HG02571 (cell line): ENCODE measurements around the gene RSU1.
"Not testable (repeated sequence)": the region's sequence is repeated elsewhere in the genome, so short reads cannot be mapped to it uniquely, and the experiment has no call there.

Source experiments
- ATAC-seq: cut with Tn5 transposase; IDR thresholded peaks from one replicate; pipeline ENCODE4 v1.9.1; 2021; ENCODE audit warnings: mild to moderate bottlenecking, moderate library complexity; ENCODE audit not compliant: unreplicated experiment

The RSU1 gene

DNA sequence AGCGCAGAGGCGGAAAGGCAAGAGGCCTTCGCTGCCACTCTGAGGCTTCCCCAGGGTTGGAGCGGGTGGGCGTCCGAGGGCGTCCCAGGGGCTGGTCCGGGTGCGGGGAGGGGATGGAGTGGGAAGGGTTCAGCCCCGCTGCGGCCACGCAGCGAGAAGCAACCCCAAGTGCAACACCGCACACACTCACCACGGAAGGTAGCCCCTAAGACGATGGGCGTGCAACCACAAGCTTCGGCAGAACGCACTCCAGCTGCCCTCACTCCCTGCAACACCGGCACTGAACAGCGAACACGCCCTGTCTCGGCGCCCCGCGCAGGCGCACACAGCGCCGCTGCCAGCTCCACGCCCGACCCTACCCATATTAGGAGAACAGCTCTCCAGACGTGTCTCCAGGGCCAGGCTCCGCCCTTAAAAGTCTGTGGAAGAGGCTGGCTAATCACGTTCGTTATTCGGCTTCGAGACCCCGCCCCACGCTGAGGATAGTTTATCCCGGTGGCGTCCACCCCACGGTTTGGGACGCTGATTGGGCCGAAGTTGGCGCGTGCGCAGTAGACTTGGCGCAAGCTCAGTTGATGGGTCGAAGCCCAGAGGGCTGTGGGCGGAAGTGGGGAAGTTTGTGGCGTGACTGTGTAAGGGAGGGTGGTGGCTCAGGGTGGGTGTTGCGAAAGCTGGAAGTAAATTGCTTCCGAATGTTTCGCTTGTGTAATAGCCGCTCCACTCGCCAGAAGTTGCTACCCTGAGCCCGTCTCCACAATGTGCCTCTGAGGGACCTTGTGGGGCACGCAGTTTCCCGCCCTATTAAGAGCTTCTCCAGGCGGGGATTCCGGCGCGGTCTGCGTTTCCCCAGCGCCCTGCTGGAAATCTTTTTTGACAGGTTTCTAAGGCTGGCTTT is at the start of gene RSU1:
Gene RSU1, minus strand, starts transcription at position 300 of the 895 bp plus-strand sequence. CDS start 343 bp downstream, outside the sequence.
- peak; percentile 99 for ATAC-seq

DNA sequence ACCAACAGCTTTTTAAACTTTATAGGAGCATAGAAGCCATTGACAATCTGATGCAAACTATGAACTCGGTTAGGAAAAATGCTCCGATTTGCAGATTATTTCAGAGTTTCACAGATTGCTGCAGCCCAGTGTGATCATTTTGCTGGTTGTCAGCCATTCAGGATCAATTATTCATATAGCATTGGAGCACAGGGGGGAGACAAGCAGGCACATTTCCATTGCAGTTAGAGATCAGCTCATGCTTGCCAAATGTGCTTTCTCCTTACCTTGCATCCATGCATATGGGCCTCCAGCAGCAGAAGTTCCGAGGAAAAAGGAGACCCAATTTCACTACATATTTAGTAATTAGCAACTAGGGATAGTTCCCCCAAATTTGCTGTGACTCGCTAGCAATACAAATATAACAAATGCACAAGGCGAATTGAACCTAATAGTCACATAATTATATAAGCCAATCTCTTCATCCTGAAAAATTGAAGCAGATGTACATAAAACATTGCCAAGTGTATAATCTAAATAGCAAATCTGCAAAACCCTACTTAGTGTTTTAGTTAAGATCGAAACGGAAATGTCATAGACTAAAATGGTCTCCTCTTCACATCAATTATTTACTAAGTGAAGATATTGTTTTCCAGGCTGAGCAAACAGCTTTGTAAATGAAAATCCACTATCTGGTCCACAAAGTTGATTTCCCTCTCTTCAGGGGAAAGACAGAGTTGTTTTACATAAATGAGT is 49.5 kb upstream of the RSU1 start:
- no peak for ATAC-seq

DNA sequence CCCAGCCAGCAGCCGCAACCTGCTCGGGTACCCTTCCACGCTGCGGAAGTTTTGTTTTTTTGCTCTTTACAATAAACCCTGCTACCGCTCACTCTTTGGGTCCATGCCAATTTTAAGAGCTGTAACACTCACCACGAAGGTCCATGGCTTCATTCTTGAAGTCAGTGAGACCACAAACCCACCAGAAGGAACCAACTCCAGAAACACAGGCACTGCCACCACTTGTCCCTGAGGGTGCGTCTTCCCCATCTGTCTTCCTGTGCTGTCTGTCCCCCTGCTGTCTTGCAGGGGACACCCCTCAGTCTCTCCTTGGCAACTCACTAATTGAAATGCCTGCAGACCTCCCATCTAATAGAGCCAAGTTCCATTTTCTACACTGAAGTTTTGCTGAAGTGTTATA is 48.5 kb upstream of the RSU1 start:
- no peak for ATAC-seq

GRCh38 chr10:16863766-16864165 is 46.5 kb upstream of the RSU1 start:
- no peak for ATAC-seq

DNA sequence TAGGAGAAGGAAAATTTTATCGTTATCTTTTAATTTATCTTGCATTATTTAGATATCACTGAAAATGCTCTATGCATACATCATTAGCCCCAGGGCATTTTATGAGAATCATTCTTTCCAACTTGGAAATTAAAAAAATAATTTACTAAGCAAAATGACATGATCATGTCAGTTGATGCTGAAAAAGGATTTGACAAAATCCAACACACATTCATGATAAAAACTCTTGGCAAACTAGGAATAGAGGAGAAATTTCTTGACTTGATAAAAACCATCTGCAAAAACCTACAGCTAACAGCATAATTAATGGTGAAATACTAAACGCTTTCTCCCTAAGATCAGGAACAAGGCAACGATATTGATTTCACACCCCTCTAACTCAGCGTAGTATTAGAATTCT is 40.2 kb upstream of the RSU1 start:
- ATAC-seq: no peak

- ATAC-seq: no peak
These were observed 39.3 kb upstream of the RSU1 start for GRCh38 chr10:16856567-16856966.

GRCh38 chr10:16856092-16856491 is 38.9 kb upstream of the RSU1 start:
- no peak for ATAC-seq

- no peak for ATAC-seq
These were observed 37.4 kb upstream of the RSU1 start for GRCh38 chr10:16854623-16855022.

DNA sequence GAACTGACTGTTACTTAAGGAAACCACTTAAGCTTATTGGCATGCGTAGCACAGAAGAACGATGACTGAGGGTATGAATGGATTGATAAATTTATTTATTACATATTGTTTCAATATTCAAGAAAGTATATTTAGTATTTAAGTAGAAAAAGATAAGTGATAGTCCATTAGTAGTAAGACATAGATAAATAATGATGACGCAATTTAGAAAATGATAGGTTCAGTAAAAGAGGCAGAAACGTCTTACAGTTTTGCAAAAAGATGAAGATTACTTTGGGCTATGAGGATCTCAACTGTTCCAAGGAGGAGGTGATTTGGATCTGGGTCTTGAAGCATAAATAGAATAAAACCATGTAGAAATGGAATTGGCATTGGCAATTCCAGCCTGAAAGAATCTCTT is 36.6 kb upstream of the RSU1 start:
- no peak for ATAC-seq

DNA sequence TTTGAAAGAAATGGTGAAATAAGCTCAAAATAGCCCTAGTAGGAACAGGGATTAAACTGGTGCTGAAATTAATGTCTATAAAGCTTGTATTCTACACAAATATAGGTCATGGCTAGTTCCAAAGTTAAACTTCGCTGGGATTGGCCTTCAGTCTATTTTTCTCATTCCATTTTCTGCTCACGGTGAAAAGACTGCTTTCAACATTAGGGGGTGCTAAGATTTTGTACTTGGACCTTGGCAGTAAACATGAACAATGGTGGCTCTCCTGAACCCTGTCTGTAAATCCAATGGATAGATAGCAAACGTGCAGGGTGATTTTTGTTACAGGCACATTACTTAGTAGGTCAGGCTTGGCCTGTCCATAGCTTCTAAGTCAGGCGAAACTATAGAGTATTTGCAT is 36.0 kb upstream of the RSU1 start:
- no peak for ATAC-seq

GRCh38 chr10:16852624-16853023 is 35.4 kb upstream of the RSU1 start:
- ATAC-seq: no peak

GRCh38 chr10:16848562-16849154 is 31.4 kb upstream of the RSU1 start:
- no peak for ATAC-seq

- ATAC-seq: no peak
These were observed 30.4 kb upstream of the RSU1 start for GRCh38 chr10:16847644-16848043.

GRCh38 chr10:16845248-16845647 is 28.0 kb upstream of the RSU1 start:
- no peak for ATAC-seq

GRCh38 chr10:16843252-16843870 is 26.1 kb upstream of the RSU1 start:
- no peak for ATAC-seq

- no peak for ATAC-seq
These were observed 18.0 kb upstream of the RSU1 start for GRCh38 chr10:16835228-16835627.

DNA sequence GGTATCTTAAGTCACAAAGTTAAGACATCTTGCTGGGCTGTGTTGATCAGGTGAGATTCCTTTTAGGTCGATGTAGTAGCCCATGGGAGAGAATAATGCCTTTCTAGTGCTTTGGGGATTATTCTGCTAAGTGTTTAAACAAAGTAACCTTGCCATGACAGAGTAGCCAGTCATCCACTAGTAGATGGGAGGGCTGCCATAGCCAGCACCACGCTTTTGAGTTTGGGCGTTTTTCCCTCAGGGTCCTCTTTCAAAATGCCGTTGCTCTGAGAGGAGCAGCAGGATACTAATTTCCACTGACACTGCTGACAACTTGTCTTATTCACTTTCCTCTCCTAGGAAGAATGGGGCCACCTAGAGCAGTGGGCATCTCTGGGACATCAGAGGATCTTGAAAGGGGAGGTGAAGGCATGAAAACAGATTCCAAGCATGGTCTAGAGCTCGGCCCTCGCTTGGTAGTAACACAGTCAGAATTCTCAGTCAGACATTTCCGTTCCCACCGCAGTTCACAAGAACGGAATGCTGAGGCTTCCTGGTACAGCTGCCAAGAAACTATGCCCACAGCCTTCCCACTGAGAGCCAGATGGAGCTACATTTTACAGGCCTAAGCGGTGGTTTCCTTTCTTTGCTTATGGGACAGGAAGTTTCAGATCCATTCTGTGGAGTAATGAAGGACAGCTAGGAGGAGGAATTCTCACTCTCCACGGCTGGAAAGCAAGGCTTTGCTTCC is 15.3 kb upstream of the RSU1 start:
- no peak for ATAC-seq

DNA sequence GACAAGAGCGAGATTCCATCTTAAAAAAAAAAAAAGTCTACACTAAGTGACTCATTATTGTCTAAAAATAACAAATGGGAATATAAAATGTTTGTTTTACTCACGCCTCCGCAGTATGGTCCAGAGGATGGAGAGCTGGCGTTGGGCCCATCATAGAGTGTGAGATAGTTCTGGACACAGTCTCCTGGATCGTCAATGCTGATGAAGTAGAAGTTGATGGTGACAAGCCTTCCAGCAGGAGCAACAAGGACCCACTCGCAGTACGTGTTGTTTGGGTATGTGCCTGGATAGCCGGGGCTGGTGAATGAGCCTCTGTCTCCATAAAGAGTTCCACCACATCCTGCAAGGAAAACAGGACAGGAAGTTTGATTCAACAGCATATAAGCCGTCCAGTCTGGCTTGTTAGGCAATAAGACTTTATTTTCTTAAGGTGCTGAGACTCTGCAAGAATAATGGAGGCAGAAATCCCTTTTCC is 11.5 kb upstream of the RSU1 start:
- no peak for ATAC-seq

GRCh38 chr10:16828114-16828568 is 10.9 kb upstream of the RSU1 start:
- ATAC-seq: peak; percentile 70

GRCh38 chr10:16827474-16827873 is 10.2 kb upstream of the RSU1 start:
- ATAC-seq: not testable (repeated sequence)
